ENCODE data around the gene FANCE.

DNA sequence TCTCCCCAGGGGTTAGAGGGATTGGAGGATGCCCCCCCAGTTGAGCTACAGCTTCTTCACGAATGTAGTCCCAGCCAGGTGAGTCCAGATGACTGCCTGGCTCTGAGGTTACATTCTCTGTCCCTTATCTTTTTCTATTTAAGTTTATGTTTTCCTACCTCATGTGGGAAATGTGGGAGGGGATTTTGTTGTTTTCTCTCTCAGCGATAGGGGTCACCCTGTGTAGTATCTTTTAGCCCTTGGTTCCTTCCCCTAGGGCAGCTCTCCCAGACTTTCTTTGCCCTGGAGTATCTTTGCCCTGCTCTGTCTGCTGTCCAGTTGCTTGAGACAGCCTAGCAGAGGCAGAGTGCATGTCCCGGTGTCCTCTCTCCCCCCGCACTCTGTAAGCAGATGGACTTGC lies 5.8 kb downstream of the FANCE start:
- TF ChIP-seq, protein P1, sequence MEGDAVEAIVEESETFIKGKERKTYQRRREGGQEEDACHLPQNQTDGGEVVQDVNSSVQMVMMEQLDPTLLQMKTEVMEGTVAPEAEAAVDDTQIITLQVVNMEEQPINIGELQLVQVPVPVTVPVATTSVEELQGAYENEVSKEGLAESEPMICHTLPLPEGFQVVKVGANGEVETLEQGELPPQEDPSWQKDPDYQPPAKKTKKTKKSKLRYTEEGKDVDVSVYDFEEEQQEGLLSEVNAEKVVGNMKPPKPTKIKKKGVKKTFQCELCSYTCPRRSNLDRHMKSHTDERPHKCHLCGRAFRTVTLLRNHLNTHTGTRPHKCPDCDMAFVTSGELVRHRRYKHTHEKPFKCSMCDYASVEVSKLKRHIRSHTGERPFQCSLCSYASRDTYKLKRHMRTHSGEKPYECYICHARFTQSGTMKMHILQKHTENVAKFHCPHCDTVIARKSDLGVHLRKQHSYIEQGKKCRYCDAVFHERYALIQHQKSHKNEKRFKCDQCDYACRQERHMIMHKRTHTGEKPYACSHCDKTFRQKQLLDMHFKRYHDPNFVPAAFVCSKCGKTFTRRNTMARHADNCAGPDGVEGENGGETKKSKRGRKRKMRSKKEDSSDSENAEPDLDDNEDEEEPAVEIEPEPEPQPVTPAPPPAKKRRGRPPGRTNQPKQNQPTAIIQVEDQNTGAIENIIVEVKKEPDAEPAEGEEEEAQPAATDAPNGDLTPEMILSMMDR (IDR thresholded peaks at IDR 0.05; ENCODE audit: poor library complexity, severe bottlenecking) = no peak
- TF ChIP-seq TAF1 (IDR thresholded peaks at IDR 0.05; ENCODE audit: low read depth) = no peak
